H1 (cell line): Measurements from ENCODE around the gene GRM8. TPM values are rescaled to one million over a fixed set of nuclear protein-coding genes. Genes with fewer than 3 reads are reported as not detected.

Experiments used
- CTCF ChIA-PET: fragments of 300-600 bp; sonication (Branson Sonifier 250); formaldehyde crosslinking; loops from one replicate; lab custom pipeline; 2021; ENCODE audit not compliant: partially characterized antibody; lab: Charles Lee
- POLR2A ChIA-PET: fragments of 300-600 bp; sonication (Branson Sonifier 250); formaldehyde crosslinking; loops from one replicate; lab custom pipeline; 2021; ENCODE audit warnings: inconsistent platforms; ENCODE audit not compliant: partially characterized antibody; lab: Charles Lee
- DNase-seq, 2 experiments: peaks; one replicate each; pipeline versions ENCODE4 v3.0.0 to v3.0.0-alpha.2; 2010 to 2022; ENCODE audit warnings: low spot score in 2 of 2, low read depth in 1 of 2, mixed read lengths in 1 of 2
- FAIRE-seq: peaks from 2 replicates; lab custom pipeline; 2011; peaks lifted over from hg19 to GRCh38; lab: Jason Lieb, UNC
- H2AFZ ChIP-seq: 2 replicates; pipeline ENCODE4 v1.8.1; 2012; ENCODE audit warnings: low read length, inconsistent platforms
- H2AK5ac ChIP-seq: 2 replicates; pipeline ENCODE4 v1.6.1; 2013; ENCODE audit warnings: low read depth, low read length
- H2BK120ac ChIP-seq: replicated peaks from 2 replicates; pipeline ENCODE3; 2013; ENCODE audit warnings: low read depth, low read length, inconsistent platforms
- H2BK12ac ChIP-seq: 2 replicates; pipeline ENCODE4 v1.6.1; 2013; ENCODE audit warnings: low read depth, low read length
- H2BK15ac ChIP-seq: 2 replicates; pipeline ENCODE4 v1.6.1; 2013; ENCODE audit warnings: low read length
- H2BK20ac ChIP-seq: 2 replicates; pipeline ENCODE4 v1.6.1; 2013; ENCODE audit warnings: low read length
- H2BK5ac ChIP-seq: 2 replicates; pipeline ENCODE4 v1.6.1; 2013; ENCODE audit warnings: low read depth, low read length
- H3K14ac ChIP-seq: 2 replicates; pipeline ENCODE4 v1.6.1; 2013; ENCODE audit warnings: inconsistent platforms; ENCODE audit not compliant: insufficient read length
- H3K18ac ChIP-seq: 2 replicates; pipeline ENCODE4 v1.6.1; 2013; ENCODE audit warnings: low read length; ENCODE audit errors: extremely low read depth
- H3K23ac ChIP-seq: 2 replicates; pipeline ENCODE4 v1.6.1; 2013; ENCODE audit warnings: inconsistent platforms; ENCODE audit not compliant: insufficient read length
- H3K23me2 ChIP-seq: 2 replicates; pipeline ENCODE4 v1.6.1; 2013; ENCODE audit warnings: low read depth, low read length
- H3K27ac ChIP-seq: 2 replicates; pipeline ENCODE4 v1.6.1; 2011; ENCODE audit warnings: low read depth, low read length, inconsistent platforms
- H3K27me3 ChIP-seq, 4 experiments: replicated peaks in 1 of 4; 1 replicate in 1 of 4; 2 replicates in 3 of 4; pipeline versions ENCODE4 v1.6.1 to v1.8.1; 2011 to 2013; ENCODE audit warnings: low read length in 3 of 4, mild to moderate bottlenecking in 3 of 4, inconsistent platforms in 2 of 4, mixed read lengths in 2 of 4, moderate library complexity in 1 of 4; ENCODE audit not compliant: control insufficient read depth in 3 of 4, insufficient read depth in 3 of 4; ENCODE audit errors: extremely low read depth in 1 of 4
- H3K36me3 ChIP-seq, 4 experiments: 2 replicates each; pipeline versions ENCODE4 v1.6.1 to v1.8.1; 2011 to 2013; ENCODE audit warnings: mild to moderate bottlenecking in 4 of 4, low read length in 3 of 4, moderate library complexity in 2 of 4, control low read depth in 1 of 4, inconsistent platforms in 1 of 4; ENCODE audit not compliant: insufficient read depth in 4 of 4, control insufficient read depth in 2 of 4
- H3K4ac ChIP-seq: replicated peaks from 2 replicates; pipeline ENCODE3; 2013; ENCODE audit warnings: low read length, low read depth, mixed read lengths, inconsistent platforms; ENCODE audit not compliant: insufficient read length
- H3K4me1 ChIP-seq, 4 experiments: replicated peaks in 1 of 4; 1 replicate in 1 of 4; 2 replicates in 3 of 4; pipeline versions ENCODE4 v1.6.1 to v1.8.1; 2011 to 2013; ENCODE audit warnings: low read length in 3 of 4, inconsistent platforms in 2 of 4, mixed read lengths in 1 of 4; ENCODE audit not compliant: insufficient read depth in 4 of 4, control insufficient read depth in 3 of 4
- H3K4me2 ChIP-seq, 2 experiments: 2 replicates each; pipeline versions ENCODE4 v1.6.1 to v1.8.1; 2011 to 2013; ENCODE audit warnings: low read depth in 2 of 2, low read length in 2 of 2, control low read depth in 1 of 2, inconsistent platforms in 1 of 2, mild to moderate bottlenecking in 1 of 2; ENCODE audit not compliant: insufficient read depth in 1 of 2
- H3K4me3 ChIP-seq, 4 experiments: fragments of 200-600, 300-600 bp in 1 of 4; sonication (generic), shearing (Covaris generic), sonication (Bioruptor Twin) in 1 of 4; 2 replicates each; pipeline versions ENCODE4 v1.5.1 to v1.8.1; 2011 to 2016; ENCODE audit warnings: low read length in 4 of 4, low read depth in 3 of 4, control low read depth in 2 of 4, inconsistent platforms in 2 of 4, mild to moderate bottlenecking in 2 of 4, mixed read lengths in 1 of 4, moderate library complexity in 1 of 4; ENCODE audit not compliant: insufficient read depth in 2 of 4; ENCODE audit errors: extremely low read depth in 1 of 4
- H3K56ac ChIP-seq: replicated peaks from 2 replicates; pipeline ENCODE3; 2013; ENCODE audit warnings: low read depth, mild to moderate bottlenecking, mixed read lengths, low read length, inconsistent platforms; ENCODE audit not compliant: insufficient read length
- H3K79me1 ChIP-seq: 2 replicates; pipeline ENCODE4 v1.6.1; 2013; ENCODE audit warnings: low read depth, low read length, control low read depth
- H3K79me2 ChIP-seq, 2 experiments: 2 replicates each; pipeline versions ENCODE4 v1.6.1 to v1.8.1; 2012 to 2013; ENCODE audit warnings: low read length in 2 of 2, mild to moderate bottlenecking in 2 of 2, inconsistent platforms in 1 of 2; ENCODE audit not compliant: insufficient read depth in 2 of 2, control insufficient read depth in 1 of 2
- H3K9ac ChIP-seq, 4 experiments: replicated peaks in 1 of 4; 1 replicate in 1 of 4; 2 replicates in 3 of 4; pipeline versions ENCODE4 v1.6.1 to v1.8.1; 2011 to 2013; ENCODE audit warnings: low read depth in 3 of 4, low read length in 3 of 4, control low read depth in 2 of 4, mild to moderate bottlenecking in 2 of 4, moderate library complexity in 2 of 4, inconsistent platforms in 1 of 4; ENCODE audit errors: extremely low read depth in 1 of 4
- H3K9me3 ChIP-seq, 2 experiments: 2 replicates each; pipeline versions ENCODE4 v1.6.1 to v1.8.1; 2012 to 2013; ENCODE audit warnings: mild to moderate bottlenecking in 2 of 2, moderate library complexity in 2 of 2, control low read depth in 1 of 2, inconsistent platforms in 1 of 2, low read depth in 1 of 2, low read length in 1 of 2, mixed read lengths in 1 of 2; ENCODE audit not compliant: insufficient read depth in 2 of 2
- H4K20me1 ChIP-seq, 2 experiments: replicated peaks in 1 of 2; 2 replicates each; pipeline versions ENCODE3 to v1.8.1; 2011 to 2013; ENCODE audit warnings: inconsistent platforms in 2 of 2, low read length in 2 of 2, mild to moderate bottlenecking in 1 of 2; ENCODE audit not compliant: insufficient read depth in 2 of 2, control insufficient read depth in 1 of 2
- H4K5ac ChIP-seq: 2 replicates; pipeline ENCODE4 v1.6.1; 2013; ENCODE audit warnings: low read length, low read depth, mixed read lengths, inconsistent platforms; ENCODE audit not compliant: insufficient read length
- H4K8ac ChIP-seq: 2 replicates; pipeline ENCODE4 v1.8.0; 2013; ENCODE audit warnings: mild to moderate bottlenecking, moderate library complexity, low read length, inconsistent platforms; ENCODE audit not compliant: insufficient read depth; ENCODE audit errors: extremely low read depth
- H4K91ac ChIP-seq: replicated peaks from 2 replicates; pipeline ENCODE3; 2013; ENCODE audit warnings: low read length, mixed read lengths, inconsistent platforms; ENCODE audit not compliant: insufficient read length
- CBX5 ChIP-seq: fragments of 300-800, 300-1000 bp; sonication (generic); IDR thresholded peaks from 2 replicates; pipeline ENCODE4 v1.7.1; 2016; ENCODE audit warnings: antibody characterized with exemption, low read length, low read depth
- KDM1A ChIP-seq: fragments of 200-600, 300-600 bp; sonication (generic); IDR thresholded peaks from 2 replicates; pipeline ENCODE4 v1.7.1; 2016; ENCODE audit warnings: mild to moderate bottlenecking, low read length, borderline replicate concordance
- NRF1 ChIP-seq: IDR thresholded peaks from 2 replicates; pipeline ENCODE4 v1.6.1; 2011; ENCODE audit warnings: mild to moderate bottlenecking, low read depth, low read length, improper control_type of control experiment
- SIRT6 ChIP-seq: IDR thresholded peaks from one replicate; pipeline ENCODE4 v1.7.1; 2012; ENCODE audit warnings: low read length, inconsistent platforms
- SRF ChIP-seq: IDR thresholded peaks from 2 replicates; pipeline ENCODE4 v1.6.1; 2011; ENCODE audit warnings: mild to moderate bottlenecking, low read depth, low read length, moderate library complexity
- WGBS, 2 experiments: shearing (Covaris generic) in 1 of 2; methylation state at CpG; one replicate each; pipeline versions ENCODE4 v1.1.6 to v1.1.7; 2013 to 2015; ENCODE audit warnings: low lambda C conversion rate in 2 of 2, mixed read lengths in 2 of 2, inconsistent platforms in 1 of 2, low coverage in 1 of 2, missing lambda C conversion rate in 1 of 2; ENCODE audit not compliant: insufficient replicate concordance in 2 of 2, insufficient coverage in 1 of 2, insufficient read length in 1 of 2; ENCODE audit errors: extremely low coverage in 1 of 2, missing lambda C conversion rate in 1 of 2; 5-methylcytosine and 5-hydroxymethylcytosine counted together
- polyA plus RNA-seq, 7 experiments: library from polyadenylated mRNA; depleted of rRNA in 3 of 7; stranded (reverse) in 5 of 7; unstranded in 2 of 7; fragments of >200 nt in 5 of 7; fragments of 200-250 nt in 2 of 7; gene quantifications; 1 replicate in 5 of 7; 2 replicates in 1 of 7; 4 replicates in 1 of 7; pipeline versions ENCODE4 v1.2.1 to v1.2.3, GENCODE V29; 2011 to 2013; ENCODE audit warnings: missing spikeins in 2 of 7, mixed read lengths in 2 of 7
- total RNA-seq: library from RNA; stranded (reverse); fragmentation: NEBNext Ultra II Directional; extraction: Animal tissue kit (Norgen Biotek cat#: 25700); gene quantifications from 2 replicates; pipeline ENCODE4 v1.2.1, GENCODE V29; 2021

Gene GRM8
- total and polyA plus RNA-seq, 2 of the 8 experiments (the other 6 are each of a cell fraction or from before 2014, with no cell fraction given), result 2.6 to 2.8 TPM

- CTCF ChIA-PET, result no interaction called here
Observed at GRCh38 chr7:127000725-127001124, 252.0 kb downstream of the GRM8 start.

More at GRCh38 chr7:127000725-127001124, 252.0 kb downstream of the GRM8 start:
- Histone ChIP-seq H3K23me2 (no peaks in the 10 kb centered on the region), H4K91ac (no peak overlapping the region), H3K79me1 (no peaks in the 10 kb centered on the region), H4K8ac (no peak overlapping the region), H3K14ac (no peak overlapping the region), H2BK120ac (no peak overlapping the region), H4K20me1 (no peaks in the 10 kb centered on the region), H3K4ac (no peak overlapping the region), H4K5ac (no peak overlapping the region), H3K18ac (no peak overlapping the region), H3K4me2 (no peak overlapping the region), H3K36me3 (no peaks in the 10 kb centered on the region), H2AK5ac (no peak overlapping the region), H3K23ac (no peak overlapping the region), H2BK5ac (no peak overlapping the region), H3K4me1 (no peaks in the 10 kb centered on the region), H2BK20ac (no peak overlapping the region), H2BK15ac (no peak overlapping the region), H3K27ac (no peak overlapping the region), H2BK12ac (no peak overlapping the region), H3K9ac (no peak overlapping the region), H2AFZ (no peak overlapping the region), H3K4me3 (no peak overlapping the region), H3K27me3 (no peaks in the 10 kb centered on the region), H3K56ac (no peak overlapping the region)
- DNase-seq (no peak), FAIRE-seq (no peak)
- 92% methylated on average over 3 of the region's 3 CpGs; no CpG with 5 or more reads in 1 of the 2 experiments for whole genome bisulfite sequencing, 2 experiments
- TF ChIP-seq KDM1A, result no peak
- no peak for TF ChIP-seq SIRT6
- TF ChIP-seq SRF, result no peak
- no peak for TF ChIP-seq CBX5
- no peak for TF ChIP-seq NRF1
- TF ChIP-seq, all 59 proteins: peak for 0
- H3K9me3 ChIP-seq, result no peaks in the 10 kb centered on the region
- POLR2A ChIA-PET, result no interaction called here
- no peaks in the 10 kb centered on the region for H3K79me2 ChIP-seq
